ENCODE data around the gene CCDC51.
"Not testable (repeated sequence)": the region's sequence is repeated elsewhere in the genome, so short reads cannot be mapped to it uniquely, and the experiment has no call there.

CCDC51 gene, protein sequence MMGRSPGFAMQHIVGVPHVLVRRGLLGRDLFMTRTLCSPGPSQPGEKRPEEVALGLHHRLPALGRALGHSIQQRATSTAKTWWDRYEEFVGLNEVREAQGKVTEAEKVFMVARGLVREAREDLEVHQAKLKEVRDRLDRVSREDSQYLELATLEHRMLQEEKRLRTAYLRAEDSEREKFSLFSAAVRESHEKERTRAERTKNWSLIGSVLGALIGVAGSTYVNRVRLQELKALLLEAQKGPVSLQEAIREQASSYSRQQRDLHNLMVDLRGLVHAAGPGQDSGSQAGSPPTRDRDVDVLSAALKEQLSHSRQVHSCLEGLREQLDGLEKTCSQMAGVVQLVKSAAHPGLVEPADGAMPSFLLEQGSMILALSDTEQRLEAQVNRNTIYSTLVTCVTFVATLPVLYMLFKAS

GRCh38 chr3:48439820-48440589 is at the start of gene CCDC51, which contains the start of gene TMA7:
Gene CCDC51 (minus strand): TSS chr3:48440119. CDS start chr3:48435128, 4,991 bp downstream.
Gene TMA7 (plus strand): TSS chr3:48440257. CDS start chr3:48440297, 40 bp downstream.
- DNase-seq (ENCODE audit: low read depth in 2 of 2) = peak; percentile 79 to 80

DNA sequence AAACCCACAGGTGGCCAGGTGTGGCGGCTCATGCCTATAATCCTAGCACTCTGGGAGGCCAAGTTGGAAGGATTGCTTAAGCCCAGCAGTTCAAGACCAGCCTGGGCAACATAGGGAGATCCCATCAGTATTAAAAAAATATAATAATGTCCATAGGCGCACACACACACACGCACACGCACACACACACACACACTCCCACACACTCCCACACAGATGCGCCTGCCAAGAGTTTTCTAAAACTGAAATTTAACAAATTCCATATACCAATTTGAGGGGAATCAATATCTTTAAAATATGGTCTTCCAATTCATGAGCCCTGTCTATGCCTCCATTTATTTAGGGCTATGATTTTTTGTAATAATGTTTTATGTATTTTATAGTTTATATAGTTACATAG is 47.0 kb upstream of the CCDC51 start:
- DNase-seq (ENCODE audit: low read depth in 2 of 2) = no peak

DNA sequence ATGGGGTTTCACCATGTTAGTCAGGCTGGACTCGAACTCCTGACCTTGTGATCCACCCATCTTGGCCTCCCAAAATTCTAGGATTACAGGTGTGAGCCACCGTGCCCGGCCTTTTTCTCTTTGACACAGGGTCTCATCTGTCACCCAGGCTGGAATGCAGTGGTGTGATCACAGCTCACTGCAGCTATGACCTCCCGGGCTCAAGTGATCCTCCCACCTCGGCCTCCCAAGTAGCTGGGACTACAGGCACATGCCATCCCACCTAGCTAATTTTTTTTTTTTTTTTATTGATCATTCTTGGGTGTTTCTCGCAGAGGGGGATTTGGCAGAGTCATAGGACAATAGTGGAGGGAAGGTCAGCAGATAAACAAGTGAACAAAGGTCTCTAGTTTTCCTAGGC is 42.9 kb upstream of the CCDC51 start:
- DNase-seq (ENCODE audit: low read depth in 2 of 2) = not testable (repeated sequence)

DNA sequence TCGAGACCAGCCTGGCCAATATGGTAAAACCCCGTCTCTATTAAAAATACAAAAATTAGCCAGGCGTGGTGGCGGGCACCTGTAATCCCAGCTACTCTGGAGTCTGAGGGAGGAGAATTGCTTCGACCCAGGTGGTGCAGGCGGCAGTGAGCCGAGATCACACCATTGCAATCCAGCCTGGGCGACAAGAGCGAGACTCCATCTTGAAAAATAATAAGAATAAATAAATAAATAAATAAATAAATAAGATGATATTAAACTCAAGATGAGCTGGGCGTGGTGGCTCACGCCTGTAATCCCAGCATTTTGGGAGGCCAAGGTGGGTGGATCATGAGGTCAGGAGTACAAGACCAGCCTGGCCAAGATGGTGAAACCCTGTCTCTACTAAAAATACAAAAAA is 41.0 kb upstream of the CCDC51 start:
- not testable (repeated sequence) for DNase-seq (ENCODE audit: low read depth in 2 of 2)

GRCh38 chr3:48478626-48479555 is 39.0 kb upstream of the CCDC51 start:
- no peak for DNase-seq (ENCODE audit: low read depth in 2 of 2)

DNA sequence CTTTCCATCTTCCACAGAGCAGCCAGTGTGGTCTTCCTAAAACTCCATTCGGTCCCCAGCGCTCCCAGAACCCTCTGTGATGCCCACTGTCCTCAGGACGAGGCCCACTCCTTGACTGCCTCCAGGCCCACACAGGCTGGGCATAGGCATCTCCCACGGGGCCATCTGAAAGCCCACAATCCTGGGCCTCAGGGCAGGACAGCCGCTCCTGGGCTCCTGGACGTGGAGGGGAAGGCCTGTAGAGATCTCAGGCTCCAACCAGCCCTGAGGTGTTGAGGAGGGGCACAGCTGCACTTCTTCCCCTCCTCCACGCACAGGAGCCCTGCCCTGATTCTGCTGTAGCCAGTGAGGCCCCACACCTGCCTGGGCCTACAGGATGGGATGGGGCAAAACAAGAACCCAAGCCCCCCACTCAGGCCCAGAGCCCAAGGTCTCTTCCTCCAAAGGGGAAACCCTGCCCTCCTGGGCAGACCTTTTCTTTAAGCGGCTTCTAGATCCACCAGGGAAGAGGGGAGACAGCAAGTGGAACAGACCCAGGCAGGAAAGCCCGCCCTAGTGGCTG is 38.1 kb upstream of the CCDC51 start:
- no peak for DNase-seq (ENCODE audit: low read depth in 2 of 2)

DNA sequence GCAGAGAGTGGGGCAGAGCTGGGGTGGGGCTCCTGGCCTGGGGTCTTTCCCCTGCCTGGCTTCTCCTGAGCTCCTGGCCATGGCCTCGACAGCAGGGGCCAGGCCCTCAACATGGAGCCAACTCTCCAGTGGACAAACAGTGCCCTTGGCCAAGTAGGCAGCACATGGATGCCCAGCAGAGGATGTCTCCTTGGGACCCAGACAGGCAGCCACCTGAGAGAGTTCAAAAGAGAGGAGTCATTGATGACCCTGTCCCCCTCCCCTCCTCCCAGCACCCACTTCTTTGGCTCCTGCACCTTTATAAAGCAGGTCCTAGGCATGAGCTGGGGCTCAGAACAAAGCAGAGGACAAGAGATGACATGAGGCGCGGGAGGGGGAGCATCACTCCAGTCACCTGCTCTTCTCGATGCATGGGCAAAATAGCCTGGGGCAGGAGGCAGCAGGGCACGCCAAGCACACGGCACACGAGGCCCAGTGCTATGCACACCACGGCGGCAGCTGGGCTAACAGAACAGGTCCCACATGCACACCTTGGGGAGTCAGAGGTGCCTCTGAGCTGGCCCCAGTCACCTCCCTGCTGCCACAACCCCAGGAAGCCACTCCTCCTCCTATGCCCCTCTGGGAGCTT is 36.6 kb upstream of the CCDC51 start:
- DNase-seq (ENCODE audit: low read depth in 2 of 2) = no peak

DNA sequence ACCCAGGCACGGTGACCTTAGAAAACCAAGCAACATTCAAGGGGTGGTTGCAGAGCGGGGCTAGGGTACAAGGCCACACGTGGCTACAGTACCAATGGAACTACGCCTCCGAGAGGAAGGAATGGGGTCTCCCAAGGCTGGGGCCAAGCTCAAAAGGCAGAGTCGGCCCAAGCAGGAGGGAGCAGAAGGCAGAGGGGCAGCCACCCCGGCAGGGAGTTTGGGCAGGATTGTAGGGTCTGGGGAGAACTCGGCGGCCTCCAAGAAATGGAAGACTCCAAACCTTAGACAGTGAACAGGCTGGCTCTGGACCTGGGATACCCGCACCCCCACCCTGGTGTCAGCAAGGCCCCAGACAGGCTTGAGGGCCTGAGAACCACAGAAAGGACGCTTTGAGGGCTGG is 35.3 kb upstream of the CCDC51 start:
- no peak for DNase-seq (ENCODE audit: low read depth in 2 of 2)

DNA sequence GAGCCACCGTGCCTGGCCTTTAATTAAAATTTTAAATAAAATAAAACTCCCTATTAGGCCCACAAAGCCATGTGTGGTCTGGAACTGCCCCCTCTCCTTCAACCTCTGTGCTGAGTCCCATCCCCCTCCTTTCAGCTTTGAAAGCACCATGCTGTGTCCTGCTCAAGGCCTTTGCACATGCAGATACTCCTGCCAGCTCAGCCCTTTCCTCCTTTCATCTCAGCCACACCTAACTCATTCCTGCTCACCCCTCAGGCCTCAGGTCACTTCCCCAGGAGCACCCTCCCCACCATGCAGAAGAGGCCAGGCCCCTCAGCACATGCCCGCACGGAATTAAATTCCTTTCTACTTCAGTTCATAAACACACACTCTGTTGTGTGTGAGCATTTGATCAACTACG is 34.7 kb upstream of the CCDC51 start:
- no peak for DNase-seq (ENCODE audit: low read depth in 2 of 2)

GRCh38 chr3:48474031-48474430 is 34.1 kb upstream of the CCDC51 start:
- DNase-seq (ENCODE audit: low read depth in 2 of 2) = not testable (repeated sequence)

GRCh38 chr3:48473617-48473952 is 33.7 kb upstream of the CCDC51 start:
- no peak for DNase-seq (ENCODE audit: low read depth in 2 of 2)

GRCh38 chr3:48472923-48473616 is 33.2 kb upstream of the CCDC51 start:
- peak; percentile 70 for DNase-seq (ENCODE audit: low read depth in 2 of 2)

GRCh38 chr3:48472673-48472922 is 32.7 kb upstream of the CCDC51 start:
- DNase-seq (ENCODE audit: low read depth in 2 of 2) = no peak

DNA sequence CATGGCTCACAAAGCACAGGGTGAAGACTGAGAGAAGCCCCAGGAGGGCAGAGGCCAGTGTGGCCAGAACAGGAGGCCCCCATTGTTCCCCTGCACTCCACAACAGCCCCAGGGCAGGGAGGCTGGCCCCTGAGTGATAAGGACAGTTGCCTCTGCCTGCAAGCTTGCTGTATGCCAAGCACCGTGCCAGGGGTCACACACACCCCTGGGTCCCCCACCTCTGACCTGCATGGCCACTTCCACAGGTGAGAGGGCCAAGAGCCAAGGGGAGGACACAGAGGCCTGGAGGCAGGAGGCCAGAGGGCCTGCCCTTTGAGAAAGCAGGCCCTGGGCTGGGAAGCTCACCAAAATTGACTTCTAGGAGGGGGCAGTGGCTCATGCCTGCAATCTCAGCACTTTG is 30.4 kb upstream of the CCDC51 start:
- DNase-seq (ENCODE audit: low read depth in 2 of 2) = no peak

DNA sequence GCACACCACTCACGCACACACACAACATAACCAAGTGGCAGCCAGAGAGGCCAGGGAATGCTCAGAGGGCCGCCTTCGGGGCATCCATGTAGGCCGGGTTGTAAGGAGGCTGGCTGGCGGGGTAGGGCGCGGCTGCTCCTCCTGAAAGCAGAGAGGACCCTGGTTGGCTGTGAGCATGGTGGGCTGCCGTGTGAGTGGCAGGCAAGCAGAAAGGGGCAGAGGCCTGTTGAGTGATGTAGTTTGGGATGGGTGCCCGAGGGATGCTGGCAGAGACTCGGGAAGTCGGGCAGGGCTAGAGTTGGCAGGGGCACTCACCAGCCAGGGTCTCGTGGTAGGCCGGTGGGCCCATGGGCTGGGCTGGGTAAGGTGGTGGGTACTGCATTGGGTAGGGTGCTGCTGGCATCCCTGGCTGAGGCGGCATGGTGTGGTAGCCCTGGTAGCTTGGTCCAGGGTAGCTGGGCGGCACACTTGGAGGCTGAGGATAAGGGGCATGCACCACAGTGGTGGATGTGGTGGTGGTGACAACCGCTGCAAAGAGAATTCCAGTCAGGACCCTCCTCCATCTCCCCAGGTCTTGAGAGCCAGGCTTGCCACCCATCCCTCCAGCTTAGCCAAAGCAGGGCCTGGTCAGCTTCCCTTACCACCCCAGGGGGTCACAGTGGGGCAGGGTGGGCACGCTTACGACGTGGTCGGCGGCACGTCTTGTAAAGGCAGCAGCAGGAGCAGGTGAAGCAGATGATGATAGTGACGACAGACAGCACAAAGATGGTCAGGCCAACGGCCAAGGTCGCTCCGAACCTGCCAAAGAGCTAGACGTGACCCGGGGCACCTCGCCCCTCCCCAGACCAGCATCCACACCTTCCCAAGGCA is 29.4 kb upstream of the CCDC51 start:
- no peak for DNase-seq (ENCODE audit: low read depth in 2 of 2)

- DNase-seq (ENCODE audit: low read depth in 2 of 2) = no peak
These were observed 28.4 kb upstream of the CCDC51 start for GRCh38 chr3:48468329-48468731.

GRCh38 chr3:48467473-48468267 is 27.8 kb upstream of the CCDC51 start:
- DNase-seq (ENCODE audit: low read depth in 2 of 2) = no peak

DNA sequence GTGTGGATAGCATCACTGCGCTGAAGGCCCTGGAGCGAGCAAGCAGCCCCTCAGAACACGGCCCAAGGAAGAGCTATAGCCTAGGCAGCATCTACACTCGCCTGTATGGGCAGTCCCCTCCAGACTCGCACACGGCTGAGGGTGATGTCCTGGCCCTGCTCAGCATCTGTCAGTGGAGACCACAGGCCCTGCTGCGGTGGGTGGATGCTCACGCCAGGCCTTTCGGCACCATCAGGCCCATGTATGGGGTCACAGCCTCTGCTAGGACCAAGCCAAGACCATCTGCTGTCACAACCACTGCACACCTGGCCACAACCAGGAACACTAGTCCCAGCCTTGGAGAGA is 27.2 kb upstream of the CCDC51 start:
- no peak for DNase-seq (ENCODE audit: low read depth in 2 of 2)

Data from fibroblast of skin of left biceps (primary cell).